IMR-90 (cell line): Measurements from ENCODE around the gene SCML2.

Experiments
- CTCF ChIP-seq: conservative IDR thresholded peaks from 2 replicates; pipeline ENCODE4 v1.5.1; 2012; ENCODE audit warnings: mild to moderate bottlenecking, low read depth, low read length, improper control_type of control experiment
- NFE2L2 ChIP-seq: fragments of 150-350 bp; IDR thresholded peaks from 2 replicates; pipeline ENCODE4 v1.6.1; 2016; ENCODE audit warnings: low read depth, mild to moderate bottlenecking, low read length
- POLR2A ChIP-seq: IDR thresholded peaks from 2 replicates; pipeline ENCODE4 v1.6.1; 2012; ENCODE audit warnings: mild to moderate bottlenecking, low read depth, low read length
- RAD21 ChIP-seq: IDR thresholded peaks from 2 replicates; pipeline ENCODE4 v1.6.1; 2012; ENCODE audit warnings: low read length, improper control_type of control experiment
- RCOR1 ChIP-seq: IDR thresholded peaks from 2 replicates; pipeline ENCODE4 v1.6.1; 2012; ENCODE audit warnings: mild to moderate bottlenecking, low read length, improper control_type of control experiment; ENCODE audit not compliant: insufficient replicate concordance
- TF ChIP-seq, protein P1 (sequence below): fragments of 150-350 bp; IDR thresholded peaks from 2 replicates; pipeline ENCODE4 v1.6.1; 2017; ENCODE audit warnings: mild to moderate bottlenecking, antibody characterized with exemption, low read length, low read depth

DNA sequence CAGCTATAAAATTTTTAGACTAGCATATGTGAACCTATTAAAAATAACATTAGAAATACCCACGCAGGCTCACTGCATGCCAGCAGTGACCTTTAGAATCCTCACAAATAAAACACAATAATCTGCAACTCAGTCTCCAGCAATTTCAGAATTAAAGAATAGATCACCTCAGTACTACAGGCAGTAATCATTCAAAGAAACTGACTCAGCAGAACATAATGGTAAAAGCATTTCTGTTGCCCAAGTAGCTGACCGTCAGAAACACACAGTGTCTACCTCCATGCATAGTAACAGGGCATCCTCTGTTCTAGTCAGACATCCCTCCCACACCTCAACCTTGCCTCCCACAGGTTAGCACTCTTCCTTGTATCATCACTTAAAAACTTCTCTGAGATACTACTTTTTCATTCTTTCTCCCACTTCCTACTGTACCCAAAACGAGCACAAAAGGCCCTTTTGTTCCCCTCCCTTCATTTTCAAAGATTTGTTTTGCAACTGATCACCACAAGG is 68.1 kb downstream of the SCML2 start:
- TF ChIP-seq, protein P1, sequence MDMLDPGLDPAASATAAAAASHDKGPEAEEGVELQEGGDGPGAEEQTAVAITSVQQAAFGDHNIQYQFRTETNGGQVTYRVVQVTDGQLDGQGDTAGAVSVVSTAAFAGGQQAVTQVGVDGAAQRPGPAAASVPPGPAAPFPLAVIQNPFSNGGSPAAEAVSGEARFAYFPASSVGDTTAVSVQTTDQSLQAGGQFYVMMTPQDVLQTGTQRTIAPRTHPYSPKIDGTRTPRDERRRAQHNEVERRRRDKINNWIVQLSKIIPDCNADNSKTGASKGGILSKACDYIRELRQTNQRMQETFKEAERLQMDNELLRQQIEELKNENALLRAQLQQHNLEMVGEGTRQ: no peak
- TF ChIP-seq CTCF (no peak), POLR2A (no peak), RCOR1 (no peak), NFE2L2 (no peak), RAD21 (no peak)
